NCI-H146 (cell line): ENCODE data around the gene LRRC10.

ENCODE experiments used
- DNase-seq: peaks from one replicate; lab custom pipeline; 2025; lab: John Stamatoyannopoulos, UW

LRRC10 gene

GRCh38 chr12:69569236-69569635 lies 41.5 kb downstream of the LRRC10 start:
- DNase-seq, result no peak

- no peak for DNase-seq
Observed at GRCh38 chr12:69566603-69567002, 44.1 kb downstream of the LRRC10 start.

- DNase-seq, result no peak
Observed at GRCh38 chr12:69563166-69563762, 47.4 kb downstream of the LRRC10 start.
